ENCODE data around the gene EIF1AD.

EIF1AD gene

DNA sequence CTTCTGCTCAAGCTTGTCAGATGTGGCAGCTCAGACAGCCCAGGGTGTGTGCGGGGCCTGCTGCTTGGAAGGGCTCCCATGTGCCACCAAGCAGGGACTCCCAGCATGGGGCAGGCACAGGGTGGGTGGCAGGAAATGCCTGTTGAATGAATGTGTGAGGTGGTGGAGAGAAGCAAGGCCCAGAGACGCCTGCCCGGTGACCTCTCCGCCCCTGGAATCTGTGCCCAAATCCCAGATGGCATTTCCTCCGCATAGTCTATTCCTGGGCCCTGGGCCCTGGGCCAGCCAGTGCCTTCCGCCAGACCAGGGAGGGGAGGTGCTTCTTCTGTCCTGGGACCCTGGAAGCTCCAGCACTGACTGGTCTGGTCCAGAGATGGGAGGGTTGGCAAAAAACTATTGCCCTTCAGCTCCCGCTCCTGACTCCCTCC is 13.5 kb upstream of the EIF1AD start:
- no peaks in the 10 kb centered on the region for H3K79me1 ChIP-seq (replicated peaks; ENCODE audit: low read length, poor library complexity, severe bottlenecking)
- H3K36me3 ChIP-seq (ENCODE audit: control insufficient read depth in 1 of 2, insufficient read depth in 2 of 2, low read depth in 1 of 2, low read length in 2 of 2), result no peaks in the 10 kb centered on the region
- no peak overlapping the region for H3K23ac ChIP-seq (ENCODE audit: low read length in 2 of 2)
- H3K4me1 ChIP-seq (ENCODE audit: control insufficient read depth, insufficient read depth, low read depth, low read length), result peaks cover 27% of the 10 kb centered on the region
- peak overlapping the region in 1 of 2 experiments; percentile 35 for H3K4ac ChIP-seq (ENCODE audit: low read depth in 1 of 2, low read length in 2 of 2)
- H3K14ac ChIP-seq (ENCODE audit: low read length in 2 of 2), result no peak overlapping the region
- peak overlapping the region; percentile 70 for H4K91ac ChIP-seq (ENCODE audit: low read length)
- no peak for DNase-seq
- H2BK12ac ChIP-seq (ENCODE audit: low read length in 2 of 2), result no peak overlapping the region
- peak overlapping the region in 1 of 2 experiments; percentile 37 for H3K18ac ChIP-seq (ENCODE audit: low read depth in 1 of 2, low read length in 2 of 2)
- peaks cover 4 to 20% of the 10 kb centered on the region in 2 experiments for H3K27me3 ChIP-seq (ENCODE audit: control insufficient read depth in 1 of 2, insufficient read depth in 1 of 2, low read length in 2 of 2)
- H2BK15ac ChIP-seq (ENCODE audit: low read depth, poor library complexity, severe bottlenecking), result no peak overlapping the region
- H2AK5ac ChIP-seq (ENCODE audit: low read length, severe bottlenecking), result no peak overlapping the region
- no peak overlapping the region for H2BK120ac ChIP-seq (ENCODE audit: low read depth, low read length)
- WGBS, result 47% methylated on average over 7 of the region's 7 CpGs
- H3K9me3 ChIP-seq (ENCODE audit: control insufficient read depth, low read length), result no peaks in the 10 kb centered on the region
- H3K27ac ChIP-seq (ENCODE audit: low read length, poor library complexity, severe bottlenecking), result no peak overlapping the region
- no peak overlapping the region for H3K4me3 ChIP-seq (ENCODE audit: insufficient read depth in 1 of 2, low read depth in 1 of 2, low read length in 2 of 2)
- peak overlapping the region; percentile 91 for H4K8ac ChIP-seq (ENCODE audit: low read length)
- H3K9ac ChIP-seq (ENCODE audit: low read length), result no peak overlapping the region
- H2AFZ ChIP-seq (ENCODE audit: low read depth, low read length), result no peak overlapping the region
- no peak overlapping the region for H3K4me2 ChIP-seq (ENCODE audit: low read length, poor library complexity, severe bottlenecking)
- no peak overlapping the region for H2BK5ac ChIP-seq (ENCODE audit: low read depth, low read length, poor library complexity, severe bottlenecking)

DNA sequence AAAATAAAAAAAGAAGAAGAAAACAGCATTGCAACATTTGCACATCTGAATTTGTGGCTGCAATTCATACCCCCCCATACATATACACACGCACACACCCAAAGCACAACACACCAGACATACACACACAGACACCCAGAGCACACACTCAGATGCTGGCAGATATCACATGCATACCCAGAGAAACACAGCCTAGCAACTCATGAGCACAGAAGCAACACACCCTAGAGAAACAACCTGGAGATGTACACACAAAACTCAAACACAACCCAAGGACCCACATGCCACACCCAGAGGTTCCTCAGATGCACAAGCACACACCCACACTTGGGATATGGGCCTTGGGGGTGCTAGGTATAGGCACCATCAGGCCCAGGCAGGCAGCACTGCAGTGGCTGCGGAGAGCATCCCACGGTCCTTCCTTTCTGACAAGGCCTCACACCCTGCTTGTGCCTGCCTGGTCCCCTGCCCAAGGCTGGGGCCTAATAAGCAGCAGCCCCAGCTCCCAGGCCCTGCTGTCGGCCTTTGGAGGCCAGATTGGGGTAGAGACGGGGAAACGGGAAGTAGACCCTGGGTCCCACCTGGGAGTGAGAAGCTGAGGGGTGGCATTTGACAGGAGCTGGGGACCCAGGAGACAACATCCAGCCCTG is 13.0 kb upstream of the EIF1AD start:
- Histone ChIP-seq H3K27me3 (ENCODE audit: control insufficient read depth in 1 of 2, insufficient read depth in 1 of 2, low read length in 2 of 2) (peaks cover 4 to 20% of the 10 kb centered on the region in 2 experiments), H3K4me3 (ENCODE audit: insufficient read depth in 1 of 2, low read depth in 1 of 2, low read length in 2 of 2) (no peak overlapping the region), H3K23ac (ENCODE audit: low read length in 2 of 2) (no peak overlapping the region), H2BK12ac (ENCODE audit: low read length in 2 of 2) (no peak overlapping the region), H2AK5ac (ENCODE audit: low read length, severe bottlenecking) (peak overlapping the region; percentile 47), H4K8ac (ENCODE audit: low read length) (peak overlapping the region; percentile 91), H3K9me3 (ENCODE audit: control insufficient read depth, low read length) (no peaks in the 10 kb centered on the region), H3K9ac (ENCODE audit: low read length) (no peak overlapping the region), H3K36me3 (ENCODE audit: control insufficient read depth in 1 of 2, insufficient read depth in 2 of 2, low read depth in 1 of 2, low read length in 2 of 2) (no peaks in the 10 kb centered on the region), H2BK120ac (ENCODE audit: low read depth, low read length) (no peak overlapping the region), H3K79me1 (replicated peaks; ENCODE audit: low read length, poor library complexity, severe bottlenecking) (no peaks in the 10 kb centered on the region), H3K14ac (ENCODE audit: low read length in 2 of 2) (no peak overlapping the region), H2BK15ac (ENCODE audit: low read depth, poor library complexity, severe bottlenecking) (no peak overlapping the region), H3K4ac (ENCODE audit: low read depth in 1 of 2, low read length in 2 of 2) (peak overlapping the region; percentile 40 to 46), H3K18ac (ENCODE audit: low read depth in 1 of 2, low read length in 2 of 2) (peak overlapping the region; percentile 14 to 37), H3K27ac (ENCODE audit: low read length, poor library complexity, severe bottlenecking) (no peak overlapping the region), H3K4me2 (ENCODE audit: low read length, poor library complexity, severe bottlenecking) (no peak overlapping the region), H2AFZ (ENCODE audit: low read depth, low read length) (no peak overlapping the region), H4K91ac (ENCODE audit: low read length) (peak overlapping the region; percentile 70), H3K4me1 (ENCODE audit: control insufficient read depth, insufficient read depth, low read depth, low read length) (peaks cover 27% of the 10 kb centered on the region), H2BK5ac (ENCODE audit: low read depth, low read length, poor library complexity, severe bottlenecking) (no peak overlapping the region)
- DNase-seq, result no peak
- 94% methylated on average over 6 of the region's 6 CpGs for WGBS

DNA sequence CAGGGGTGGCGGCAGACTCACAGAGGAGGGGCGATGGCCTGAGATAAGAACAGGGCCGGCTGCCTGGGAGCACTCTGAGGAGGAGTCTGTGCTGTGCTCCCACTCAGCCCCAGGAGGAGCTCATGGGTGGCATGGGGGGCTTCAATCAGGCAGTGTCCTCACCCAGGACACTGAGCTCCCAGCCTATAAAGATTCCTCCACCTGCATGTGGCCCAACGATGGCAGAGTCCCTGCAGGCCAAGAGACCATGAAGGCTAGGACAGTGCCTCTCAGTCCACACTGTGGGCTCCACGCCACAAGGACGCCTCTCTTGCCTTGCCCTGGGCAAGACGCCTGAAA is 11.8 kb upstream of the EIF1AD start:
- H2AK5ac ChIP-seq (ENCODE audit: low read length, severe bottlenecking), result no peak overlapping the region
- no peak overlapping the region for H3K23ac ChIP-seq (ENCODE audit: low read length in 2 of 2)
- H3K4me2 ChIP-seq (ENCODE audit: low read length, poor library complexity, severe bottlenecking), result no peak overlapping the region
- no peak overlapping the region for H2BK120ac ChIP-seq (ENCODE audit: low read depth, low read length)
- H2AFZ ChIP-seq (ENCODE audit: low read depth, low read length), result no peak overlapping the region
- no peak overlapping the region for H4K8ac ChIP-seq (ENCODE audit: low read length)
- no peaks in the 10 kb centered on the region for H3K9me3 ChIP-seq (ENCODE audit: control insufficient read depth, low read length)
- no peak overlapping the region for H3K27ac ChIP-seq (ENCODE audit: low read length, poor library complexity, severe bottlenecking)
- H3K4ac ChIP-seq (ENCODE audit: low read depth in 1 of 2, low read length in 2 of 2), result no peak overlapping the region
- H4K91ac ChIP-seq (ENCODE audit: low read length), result no peak overlapping the region
- no peak overlapping the region for H3K14ac ChIP-seq (ENCODE audit: low read length in 2 of 2)
- no peak overlapping the region for H3K9ac ChIP-seq (ENCODE audit: low read length)
- no peaks in the 10 kb centered on the region for H3K79me1 ChIP-seq (replicated peaks; ENCODE audit: low read length, poor library complexity, severe bottlenecking)
- H2BK15ac ChIP-seq (ENCODE audit: low read depth, poor library complexity, severe bottlenecking), result no peak overlapping the region
- no peak overlapping the region for H2BK5ac ChIP-seq (ENCODE audit: low read depth, low read length, poor library complexity, severe bottlenecking)
- no peaks in the 10 kb centered on the region for H3K36me3 ChIP-seq (ENCODE audit: control insufficient read depth in 1 of 2, insufficient read depth in 2 of 2, low read depth in 1 of 2, low read length in 2 of 2)
- peaks cover 4 to 20% of the 10 kb centered on the region in 2 experiments for H3K27me3 ChIP-seq (ENCODE audit: control insufficient read depth in 1 of 2, insufficient read depth in 1 of 2, low read length in 2 of 2)
- H2BK12ac ChIP-seq (ENCODE audit: low read length in 2 of 2), result no peak overlapping the region
- H3K4me1 ChIP-seq (ENCODE audit: control insufficient read depth, insufficient read depth, low read depth, low read length), result peaks cover 28% of the 10 kb centered on the region
- no peak overlapping the region for H3K18ac ChIP-seq (ENCODE audit: low read depth in 1 of 2, low read length in 2 of 2)
- DNase-seq, result no peak
- WGBS, result 73% methylated on average over 7 of the region's 7 CpGs
- H3K4me3 ChIP-seq (ENCODE audit: insufficient read depth in 1 of 2, low read depth in 1 of 2, low read length in 2 of 2), result no peak overlapping the region

DNA sequence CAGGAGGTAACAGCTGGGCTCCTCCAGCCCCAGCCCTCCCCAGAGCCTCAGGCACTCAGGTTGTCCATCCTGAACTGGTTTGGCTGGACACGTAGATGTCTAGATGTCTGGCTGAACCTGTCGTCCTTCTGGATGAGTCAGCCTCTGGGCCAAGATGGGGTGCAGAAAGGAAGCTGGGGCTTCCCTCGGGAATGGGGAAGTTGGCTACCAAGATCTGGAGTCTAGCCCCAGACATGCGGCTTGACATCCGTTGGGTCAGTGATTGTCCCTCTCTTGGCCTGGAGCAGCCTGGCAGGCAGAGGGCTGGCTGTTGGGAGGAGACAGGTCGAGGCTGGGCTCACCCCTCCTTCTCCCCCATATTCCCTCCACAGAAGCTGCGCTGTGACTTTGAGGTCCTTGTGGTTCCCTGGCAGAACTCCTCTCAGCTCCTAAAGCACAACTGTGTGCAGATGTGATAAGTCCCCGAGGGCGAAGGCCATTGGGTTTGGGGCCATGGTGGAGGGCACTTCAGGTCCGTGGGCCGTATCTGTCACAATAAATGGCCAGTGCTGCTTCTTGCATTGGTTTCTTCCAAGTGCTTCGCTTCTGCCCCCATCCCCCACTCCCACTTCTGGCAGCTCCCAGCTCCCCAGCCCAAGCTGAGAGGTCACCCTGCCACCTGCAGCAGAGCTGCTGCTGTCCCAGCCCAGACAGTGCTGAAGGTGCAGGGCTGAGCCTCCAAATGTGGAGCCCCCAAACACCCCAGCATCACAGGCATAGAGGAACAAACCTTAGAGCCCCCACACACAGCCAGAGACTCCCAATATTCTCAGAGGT is 11.2 kb upstream of the EIF1AD start:
- peak overlapping the region in 1 of 2 experiments; percentile 54 for H3K23ac ChIP-seq (ENCODE audit: low read length in 2 of 2)
- no peak overlapping the region for H3K4ac ChIP-seq (ENCODE audit: low read depth in 1 of 2, low read length in 2 of 2)
- no peak overlapping the region for H4K8ac ChIP-seq (ENCODE audit: low read length)
- H3K4me2 ChIP-seq (ENCODE audit: low read length, poor library complexity, severe bottlenecking), result no peak overlapping the region
- H2AK5ac ChIP-seq (ENCODE audit: low read length, severe bottlenecking), result no peak overlapping the region
- no peak overlapping the region for H2BK5ac ChIP-seq (ENCODE audit: low read depth, low read length, poor library complexity, severe bottlenecking)
- H3K18ac ChIP-seq (ENCODE audit: low read depth in 1 of 2, low read length in 2 of 2), result no peak overlapping the region
- H3K4me3 ChIP-seq (ENCODE audit: insufficient read depth in 1 of 2, low read depth in 1 of 2, low read length in 2 of 2), result peak overlapping the region in 1 of 2 experiments; percentile 14
- H3K79me1 ChIP-seq (replicated peaks; ENCODE audit: low read length, poor library complexity, severe bottlenecking), result no peaks in the 10 kb centered on the region
- peaks cover 4 to 20% of the 10 kb centered on the region in 2 experiments for H3K27me3 ChIP-seq (ENCODE audit: control insufficient read depth in 1 of 2, insufficient read depth in 1 of 2, low read length in 2 of 2)
- H3K9ac ChIP-seq (ENCODE audit: low read length), result no peak overlapping the region
- no peak overlapping the region for H3K14ac ChIP-seq (ENCODE audit: low read length in 2 of 2)
- H4K91ac ChIP-seq (ENCODE audit: low read length), result no peak overlapping the region
- H3K36me3 ChIP-seq (ENCODE audit: control insufficient read depth in 1 of 2, insufficient read depth in 2 of 2, low read depth in 1 of 2, low read length in 2 of 2), result no peaks in the 10 kb centered on the region
- H3K27ac ChIP-seq (ENCODE audit: low read length, poor library complexity, severe bottlenecking), result no peak overlapping the region
- H2BK12ac ChIP-seq (ENCODE audit: low read length in 2 of 2), result peak overlapping the region in 1 of 2 experiments; percentile 11
- H3K4me1 ChIP-seq (ENCODE audit: control insufficient read depth, insufficient read depth, low read depth, low read length), result peaks cover 31% of the 10 kb centered on the region
- H2BK15ac ChIP-seq (ENCODE audit: low read depth, poor library complexity, severe bottlenecking), result no peak overlapping the region
- DNase-seq, result no peak
- no peaks in the 10 kb centered on the region for H3K9me3 ChIP-seq (ENCODE audit: control insufficient read depth, low read length)
- H2AFZ ChIP-seq (ENCODE audit: low read depth, low read length), result no peak overlapping the region
- no peak overlapping the region for H2BK120ac ChIP-seq (ENCODE audit: low read depth, low read length)
- WGBS, result 85% methylated on average over 12 of the region's 12 CpGs

All from mesenchymal stem cell (in vitro differentiated cells and primary cell).